Measurements from ENCODE around the gene BZW2.
"Not testable (repeated sequence)": the region's sequence is repeated elsewhere in the genome, so short reads cannot be mapped to it uniquely, and the experiment has no call there.

Gene BZW2

DNA sequence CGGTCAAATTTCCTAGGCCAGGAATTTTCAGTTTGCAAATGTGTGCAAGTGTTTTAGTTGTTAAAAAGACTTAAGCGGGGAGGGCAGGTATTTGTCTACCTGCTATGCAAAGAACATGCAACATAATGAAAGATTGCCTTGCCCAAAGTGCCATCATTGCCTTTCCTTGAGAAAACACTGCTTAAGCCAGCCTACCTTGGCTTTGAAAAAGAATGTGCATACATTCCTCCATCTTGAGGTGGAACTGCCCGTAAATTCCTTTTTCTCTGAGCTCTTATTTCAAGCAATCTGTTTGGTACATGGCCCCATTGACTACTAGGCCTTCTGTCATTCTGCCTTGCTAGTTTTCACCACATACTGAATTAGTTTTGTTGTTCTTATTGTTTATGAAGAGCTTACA, 29.3 kb downstream of the BZW2 start:
- no peak for DNase-seq

DNA sequence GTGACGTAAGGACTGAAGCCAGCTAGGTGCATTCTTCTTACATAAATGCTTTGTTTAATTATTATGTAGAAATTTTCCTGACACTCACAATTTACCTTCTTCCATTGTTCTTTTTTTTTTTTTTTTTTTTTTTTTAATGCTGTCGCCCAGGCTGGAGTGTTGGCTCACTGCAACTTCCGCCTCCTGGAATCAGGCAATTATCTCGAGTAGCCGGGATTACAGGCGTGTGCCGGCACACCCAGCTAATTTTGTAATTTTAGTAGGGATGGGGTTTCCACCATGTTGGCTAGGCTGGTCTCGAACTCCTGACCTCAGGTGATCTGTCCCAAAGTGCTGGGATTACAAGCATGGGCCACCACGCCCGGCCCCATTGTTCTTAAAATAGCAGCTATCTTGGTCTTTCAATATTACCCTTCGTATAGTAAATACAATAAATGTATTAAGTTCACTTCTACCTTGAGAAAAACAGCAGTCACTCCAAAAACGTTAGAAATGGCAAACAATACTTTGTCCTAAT, 32.1 kb downstream of the BZW2 start:
- DNase-seq: no peak

DNA sequence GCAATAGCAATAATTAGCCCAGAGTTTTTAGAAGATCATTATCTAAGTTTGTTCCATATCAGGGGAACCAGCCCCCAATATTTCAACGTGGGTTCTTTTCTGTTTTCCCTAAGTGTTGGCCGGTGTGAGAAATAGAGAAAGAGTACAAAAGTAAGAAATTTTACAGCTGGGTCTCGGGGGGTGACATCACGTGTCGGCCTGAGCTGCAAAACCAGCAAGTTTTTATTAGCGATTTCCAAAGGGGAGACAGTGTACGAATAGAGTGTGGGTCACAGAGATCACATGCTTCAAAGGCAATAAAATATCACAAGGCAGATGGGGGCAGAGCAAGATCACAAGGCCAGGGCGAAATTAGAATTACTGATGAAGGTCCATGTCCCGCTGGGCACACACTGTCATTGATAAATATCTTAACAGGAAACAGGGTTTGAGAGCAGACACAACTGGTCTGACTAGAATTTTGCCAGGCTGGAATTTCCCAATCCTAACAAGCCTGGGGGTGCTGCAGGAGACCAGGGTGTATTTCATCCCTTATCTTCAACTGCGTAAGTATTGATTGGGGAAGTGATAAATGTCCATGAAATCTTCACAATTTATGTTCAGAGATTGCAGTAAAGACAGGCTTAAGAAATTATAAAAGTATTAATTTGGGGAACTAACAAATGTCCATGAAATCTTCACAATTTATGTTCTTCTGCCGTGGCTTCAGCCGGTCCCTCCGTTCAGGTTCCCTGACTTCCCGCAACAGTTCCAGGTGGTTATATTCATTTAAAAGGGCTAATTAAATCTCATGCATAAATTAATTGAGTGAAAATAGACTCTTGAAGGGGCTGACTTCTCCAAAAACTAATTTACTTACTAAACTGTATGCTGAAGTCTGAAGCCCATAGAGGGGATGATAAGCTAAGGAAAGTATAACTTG, 32.9 kb downstream of the BZW2 start:
- not testable (repeated sequence) for DNase-seq

DNA sequence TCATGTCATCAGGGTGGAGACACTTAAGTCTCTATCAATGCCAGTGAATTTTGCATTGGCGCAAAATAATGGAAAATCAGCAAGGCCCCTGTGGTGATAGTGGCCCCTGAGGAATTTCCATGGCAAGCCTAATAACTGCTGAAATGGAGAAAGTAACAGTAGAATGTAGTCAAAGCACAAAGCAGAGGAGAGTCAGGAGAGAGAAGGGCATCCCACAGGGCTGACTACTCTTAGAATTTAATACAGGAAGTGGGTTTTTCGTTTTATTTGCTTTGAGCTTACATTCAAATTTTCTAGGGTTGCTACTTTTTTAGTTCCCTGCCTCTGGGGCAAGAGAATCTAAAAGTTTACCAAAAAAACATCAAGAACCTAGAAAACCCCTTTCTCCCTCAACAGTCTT, 39.0 kb downstream of the BZW2 start:
- no peak for DNase-seq

DNA sequence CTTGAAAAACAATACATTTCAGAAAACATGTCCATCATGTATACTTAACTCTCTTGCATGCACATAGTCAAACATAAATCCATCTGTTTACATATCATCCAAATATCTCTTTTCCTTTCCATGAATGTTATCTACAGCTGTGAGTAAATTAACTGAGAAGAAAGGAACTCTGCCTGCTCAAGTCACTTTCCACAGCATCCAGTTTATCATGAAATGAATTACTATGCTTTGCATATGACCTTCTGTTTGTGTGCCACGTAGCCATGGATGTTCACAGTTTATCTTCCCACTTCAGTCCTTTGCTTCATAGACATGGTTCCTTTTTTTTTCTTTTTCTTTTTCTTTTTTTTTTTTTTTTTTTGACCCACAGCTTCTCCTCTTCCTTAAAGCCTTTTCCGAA, 39.6 kb downstream of the BZW2 start:
- no peak for DNase-seq

DNA sequence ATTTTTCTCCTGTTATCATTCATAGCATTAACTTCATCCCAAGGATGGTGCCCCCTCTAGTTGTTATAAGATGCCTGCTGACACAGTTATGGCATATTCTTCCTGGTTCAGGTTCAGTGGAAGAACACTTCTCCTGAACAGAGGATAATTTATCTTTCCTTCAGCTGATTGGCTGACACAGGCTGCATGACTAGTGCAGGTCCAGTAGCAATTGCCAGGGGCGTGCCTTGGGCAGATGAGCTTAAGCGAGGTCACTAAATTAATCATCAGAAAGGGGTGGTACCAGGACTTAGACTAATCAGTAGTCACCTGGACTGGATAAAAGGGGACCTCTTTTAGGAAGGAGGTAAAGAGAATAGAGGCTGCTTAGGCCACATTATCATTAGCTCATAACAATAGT, 42.3 kb downstream of the BZW2 start:
- no peak for DNase-seq

DNA sequence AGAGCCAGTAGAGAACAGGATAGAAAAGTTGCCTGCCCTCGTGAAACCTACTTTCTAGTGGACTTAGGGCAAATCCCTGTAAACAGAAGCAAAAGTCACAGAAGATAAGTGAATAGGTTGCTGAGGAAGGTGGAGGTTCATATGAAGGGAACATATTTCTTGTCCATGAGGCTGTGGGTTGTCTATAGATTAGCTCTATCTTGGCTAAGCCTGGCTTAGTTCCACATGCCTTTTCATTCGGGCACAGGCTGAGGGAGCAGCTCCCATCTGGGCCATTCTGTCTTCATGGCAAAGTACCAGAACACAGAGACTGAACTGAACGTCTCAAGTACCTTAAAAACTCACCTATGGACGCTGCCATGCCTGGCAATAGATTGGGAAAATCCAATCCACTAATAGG, 45.3 kb downstream of the BZW2 start:
- DNase-seq: no peak

DNA sequence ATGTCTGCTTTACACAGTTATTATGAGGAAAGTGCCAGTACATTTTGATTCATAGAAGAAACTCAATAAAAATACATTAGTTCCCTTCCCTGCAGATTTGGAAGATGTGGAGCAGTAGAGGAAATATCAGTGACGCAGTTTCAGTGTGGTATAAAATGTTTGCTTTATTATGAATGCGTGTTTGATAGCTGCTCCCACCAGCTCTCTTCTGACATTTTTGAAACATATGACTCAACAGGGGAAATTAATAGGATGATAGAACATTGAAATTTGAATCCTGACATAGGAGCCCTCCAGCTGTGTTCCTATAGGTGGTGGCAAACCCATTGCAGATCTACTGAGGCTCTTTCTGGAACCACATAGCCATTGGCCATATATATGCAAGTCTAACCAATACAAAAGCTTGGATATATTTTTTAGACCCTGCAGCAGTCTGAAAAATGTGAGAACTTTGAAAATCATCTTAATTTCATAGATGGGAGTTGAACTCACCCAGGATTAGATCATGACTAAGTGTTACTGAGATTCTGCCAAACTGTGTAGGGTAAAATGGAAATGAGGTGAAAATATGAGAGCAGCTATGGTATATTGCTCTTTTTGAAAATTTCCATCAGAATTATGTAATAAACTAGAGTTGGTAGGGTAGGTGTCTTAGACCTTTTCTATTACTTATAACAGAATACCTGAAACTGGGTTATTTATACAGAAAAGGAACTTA, 47.8 kb downstream of the BZW2 start:
- DNase-seq: no peak

DNA sequence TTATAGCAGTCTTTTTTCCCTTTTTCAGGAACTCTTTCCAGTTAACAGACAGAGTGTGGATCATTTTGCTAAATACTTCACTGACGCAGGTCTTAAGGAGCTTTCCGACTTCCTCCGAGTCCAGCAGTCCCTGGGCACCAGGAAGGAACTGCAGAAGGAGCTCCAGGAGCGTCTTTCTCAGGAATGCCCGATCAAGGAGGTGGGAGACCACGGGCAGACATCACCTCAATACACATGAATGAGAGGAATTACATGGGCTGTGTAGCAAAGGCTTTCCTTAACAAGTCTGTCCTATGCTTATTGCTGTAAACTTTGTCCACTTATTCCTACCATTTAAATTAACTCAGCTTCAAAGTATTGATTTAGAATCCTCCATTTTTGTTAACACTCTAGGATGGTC, 48.8 kb downstream of the BZW2 start:
- DNase-seq: no peak

DNA sequence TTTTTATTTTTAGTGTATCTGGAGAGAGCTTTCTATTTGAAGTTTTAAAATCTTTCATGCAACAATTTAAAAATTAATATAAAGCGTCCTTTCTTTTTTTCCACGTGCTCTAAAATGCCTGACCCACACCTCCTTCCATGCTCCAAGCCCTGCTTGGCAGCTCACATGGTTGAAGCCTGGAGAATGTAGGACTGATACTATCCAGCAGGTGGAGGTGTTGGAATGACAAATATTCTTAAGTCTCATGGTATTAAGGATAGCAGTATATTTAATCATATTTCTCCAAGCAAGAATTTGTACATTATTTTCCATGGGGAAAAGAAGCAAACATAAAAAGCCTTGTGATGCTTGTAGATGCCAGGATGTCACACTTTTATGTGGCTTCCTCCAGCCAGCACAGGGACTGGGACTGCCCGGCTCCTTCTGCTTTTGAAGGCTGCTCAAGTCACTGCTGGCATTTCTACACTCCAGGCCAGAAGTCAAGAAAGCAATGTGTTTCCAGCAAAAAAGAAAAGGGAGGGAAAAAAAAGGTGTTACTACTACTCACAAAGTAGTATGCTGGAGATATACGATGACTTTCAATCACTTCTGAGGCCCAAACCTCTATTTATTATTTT, 49.7 kb downstream of the BZW2 start:
- DNase-seq: peak; percentile 21 to 83 (median 43)

DNA sequence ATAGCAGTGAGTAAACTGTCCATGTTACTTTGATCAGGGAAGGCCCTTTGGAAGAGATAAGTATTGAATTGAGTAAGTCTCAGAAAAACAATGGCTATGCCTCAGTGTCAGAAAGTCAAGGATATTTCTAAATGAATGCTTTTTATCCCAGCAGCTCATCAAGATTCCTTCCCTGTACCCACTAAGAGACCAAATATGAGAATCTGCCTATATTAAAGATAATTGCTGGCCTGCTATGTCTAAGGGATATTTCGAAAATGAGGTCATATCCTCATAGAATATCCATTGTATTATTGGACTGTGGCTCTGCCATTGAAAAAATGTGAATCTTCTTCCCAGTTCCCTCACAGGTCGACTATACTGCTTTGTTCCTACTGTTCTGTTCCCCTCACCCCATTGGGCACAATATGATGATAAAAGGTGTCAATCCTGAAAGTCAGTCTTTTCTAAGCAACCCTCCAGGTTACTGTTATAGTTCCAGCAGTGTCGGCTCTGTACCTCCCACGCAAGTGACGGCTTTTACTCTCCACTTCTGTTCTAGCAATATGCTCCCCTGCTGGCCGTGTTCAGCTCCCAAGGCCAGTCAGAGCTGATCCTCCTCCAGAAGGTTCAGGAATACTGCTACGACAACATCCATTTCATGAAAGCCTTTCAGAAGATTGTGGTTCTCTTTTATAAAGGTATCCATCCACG, 51.7 kb downstream of the BZW2 start:
- DNase-seq: no peak

DNA sequence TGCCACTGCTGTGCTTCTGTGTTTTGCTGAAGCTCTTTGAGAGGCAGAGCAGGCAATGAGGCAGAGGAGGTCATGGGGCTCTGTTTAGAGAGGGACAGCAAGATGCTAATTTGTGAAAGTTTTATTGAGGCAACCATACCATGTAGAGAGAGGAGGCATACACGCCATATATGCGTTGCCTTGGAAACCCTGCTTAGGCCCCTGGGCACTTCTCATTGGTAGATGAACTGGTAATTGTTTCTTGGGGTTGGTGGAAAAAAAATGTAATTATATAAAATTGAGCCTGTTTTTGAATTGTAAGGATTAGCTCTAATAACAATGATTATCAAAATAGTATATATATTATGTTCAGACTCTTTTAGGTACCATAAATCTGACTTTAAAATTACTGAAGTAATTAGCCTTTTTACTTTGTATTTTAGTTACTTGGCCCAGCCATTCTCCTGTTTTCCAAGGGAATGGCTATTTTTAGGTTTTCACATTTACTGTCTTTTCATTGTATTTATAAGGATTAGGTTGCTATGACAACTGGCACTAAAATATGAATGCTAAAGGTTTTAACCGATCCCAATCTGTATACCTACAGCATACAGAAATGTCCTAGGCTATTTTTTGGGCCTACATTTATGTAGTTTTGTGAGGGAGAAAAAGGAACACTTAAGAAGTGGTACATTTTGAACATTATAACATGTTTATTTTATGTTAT, 52.4 kb downstream of the BZW2 start:
- DNase-seq: peak in 1 of 3 experiments; percentile 9

DNA sequence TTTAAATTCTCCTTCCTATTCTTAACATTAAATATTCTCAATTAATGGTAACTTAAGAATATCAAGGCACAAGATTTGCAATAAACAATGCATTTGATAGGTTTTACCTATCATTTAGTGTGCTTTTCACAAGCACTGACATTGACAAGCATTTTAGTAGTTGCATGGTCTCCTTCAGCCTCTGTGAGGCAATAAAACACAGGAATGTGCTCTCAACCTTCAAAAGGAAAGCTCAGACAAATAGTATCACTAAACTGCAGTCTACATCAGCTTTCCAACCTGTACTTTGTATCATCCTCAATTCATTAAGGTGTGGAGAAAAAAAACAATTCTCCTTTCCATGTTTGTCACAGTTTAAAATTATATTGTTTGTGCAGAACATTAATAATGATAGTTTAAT, 56.5 kb downstream of the BZW2 start:
- peak in 1 of 3 experiments; percentile 49 for DNase-seq

DNA sequence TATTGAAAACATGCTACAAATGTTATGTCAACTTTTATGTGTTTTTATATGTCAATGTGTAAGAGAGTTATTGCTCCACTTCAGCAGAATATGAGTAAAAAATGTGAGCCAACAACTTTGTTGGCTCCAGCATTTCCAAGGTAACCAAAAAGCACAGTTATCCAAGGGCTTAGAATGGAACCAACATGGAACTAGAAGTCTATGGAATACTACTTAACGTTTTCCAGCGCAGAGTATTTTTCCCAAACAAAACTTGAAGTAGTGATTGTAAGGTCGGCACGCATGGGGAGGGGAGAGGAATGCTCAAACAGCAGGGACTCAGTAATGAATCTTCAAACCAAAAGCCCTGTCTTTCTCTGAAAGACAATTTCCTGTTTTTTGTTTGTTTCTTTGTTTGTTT, 62.5 kb downstream of the BZW2 start:
- DNase-seq: no peak

DNA sequence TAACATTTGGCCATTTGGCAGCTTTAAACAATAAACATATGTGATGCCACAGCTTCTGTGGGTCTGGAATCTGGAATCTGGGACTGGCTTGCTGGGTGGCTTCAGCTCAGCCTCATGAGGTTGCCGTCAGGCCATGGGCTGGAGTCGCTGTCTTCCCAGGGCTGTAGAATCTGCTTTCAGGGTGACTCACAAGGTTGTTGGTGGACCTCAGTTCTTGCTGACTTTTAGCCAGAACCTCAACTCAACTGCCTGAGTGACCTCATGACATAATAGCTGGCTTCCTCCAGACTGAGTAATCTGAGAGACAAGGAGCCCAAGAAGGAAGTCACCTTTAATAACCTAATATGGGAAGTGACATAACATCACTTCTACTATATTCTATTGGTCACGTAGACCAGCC, 63.0 kb downstream of the BZW2 start:
- no peak for DNase-seq

DNA sequence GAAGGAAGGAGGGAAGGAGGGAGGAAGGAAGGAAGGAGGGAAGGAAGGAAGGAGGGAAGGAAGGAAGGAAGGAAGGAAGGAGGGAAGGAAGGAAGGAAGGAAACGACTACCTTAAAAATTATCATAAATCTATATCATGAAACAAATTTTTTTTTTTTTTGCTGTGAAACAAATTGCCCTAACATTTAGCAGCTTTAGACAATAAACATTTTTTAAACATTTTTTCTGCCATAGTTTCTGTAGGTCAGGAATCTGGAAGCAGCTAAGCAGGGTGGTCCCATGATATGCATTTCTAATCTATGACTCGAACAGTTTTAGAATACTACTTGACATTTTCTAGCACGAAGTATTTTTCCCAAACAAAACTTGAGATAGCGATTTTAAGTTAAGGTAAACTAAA, 64.7 kb downstream of the BZW2 start:
- no peak for DNase-seq

DNA sequence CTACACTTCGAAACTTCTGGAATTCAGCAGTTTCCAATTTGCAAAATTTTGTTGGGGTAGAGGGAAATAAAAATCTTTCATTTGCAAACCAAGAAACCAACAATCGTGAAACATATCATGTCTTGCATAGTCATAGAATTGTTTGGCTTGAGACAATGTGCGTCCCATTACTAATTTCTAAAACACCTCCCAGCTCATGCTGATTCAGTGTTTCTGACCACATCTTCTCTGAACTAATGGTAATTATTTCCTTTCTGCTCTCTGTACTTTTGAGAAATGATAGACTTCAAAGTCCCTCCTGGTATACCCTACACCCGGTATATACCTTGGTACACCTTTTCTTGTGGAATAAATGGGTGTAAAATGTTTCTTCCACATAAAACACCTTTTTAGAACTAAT, 65.7 kb downstream of the BZW2 start:
- no peak for DNase-seq

DNA sequence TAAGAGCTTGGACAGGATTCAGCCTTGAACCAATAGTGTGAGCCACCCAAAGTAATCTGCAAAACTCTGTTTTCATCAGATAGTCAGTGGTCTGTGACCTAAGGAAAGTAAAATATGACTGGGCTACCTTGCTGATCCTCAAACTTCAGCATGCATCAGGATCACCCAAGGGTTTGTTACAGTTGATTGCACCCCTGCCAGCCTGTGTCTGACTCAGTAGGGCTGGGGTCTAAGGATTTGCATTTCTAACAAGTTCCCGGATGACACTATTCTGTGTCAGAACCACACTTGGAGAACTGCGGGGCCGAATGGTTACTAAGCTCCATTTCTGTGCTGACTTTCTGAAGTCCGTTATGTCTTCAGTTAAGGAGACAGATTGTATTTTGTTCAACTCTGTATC, 66.9 kb downstream of the BZW2 start:
- no peak for DNase-seq

DNA sequence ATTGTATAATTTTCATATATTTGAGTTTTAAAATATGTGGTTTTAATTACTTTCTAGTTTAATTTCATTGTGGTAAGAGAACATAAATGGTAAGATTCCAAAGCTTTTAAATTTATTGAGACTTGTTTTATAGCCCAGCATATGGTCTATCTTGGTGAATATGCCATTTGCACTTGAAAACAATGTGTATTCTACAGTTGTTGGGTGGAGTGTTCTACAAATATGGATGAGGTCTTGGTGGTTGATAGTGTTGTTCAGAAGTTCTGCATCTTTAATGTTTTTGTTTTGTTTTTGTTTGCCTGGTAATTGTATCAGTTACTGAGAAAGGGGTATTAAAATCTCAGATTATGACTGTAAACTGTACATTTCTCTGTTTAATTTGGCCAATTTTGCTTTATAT, 69.9 kb downstream of the BZW2 start:
- no peak for DNase-seq

DNA sequence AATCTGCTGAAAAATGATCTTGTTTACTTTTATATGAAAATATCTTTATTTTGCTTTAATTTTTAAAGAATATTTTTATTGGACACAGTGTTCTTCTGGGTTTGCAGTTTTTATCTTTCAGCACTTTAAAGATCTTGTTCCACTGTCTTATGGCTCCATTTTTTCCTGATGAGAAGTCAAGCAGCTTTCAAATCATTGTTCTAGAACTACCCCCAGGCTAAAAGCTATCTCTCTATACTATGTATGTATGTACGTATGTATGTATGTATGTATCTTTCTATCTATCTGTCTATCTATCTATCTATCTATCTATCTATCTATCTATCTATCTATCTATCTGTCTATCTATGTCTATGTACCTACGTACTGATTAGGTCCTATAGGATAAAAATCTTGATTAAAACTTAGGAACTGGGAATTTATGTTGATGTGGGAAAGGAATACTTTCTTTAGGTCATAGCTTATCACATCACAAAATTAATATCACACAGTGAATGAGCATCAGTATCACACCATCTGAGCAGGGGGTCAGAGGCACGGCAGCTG, 72.2 kb downstream of the BZW2 start:
- DNase-seq: peak in 1 of 3 experiments; percentile 33

DNA sequence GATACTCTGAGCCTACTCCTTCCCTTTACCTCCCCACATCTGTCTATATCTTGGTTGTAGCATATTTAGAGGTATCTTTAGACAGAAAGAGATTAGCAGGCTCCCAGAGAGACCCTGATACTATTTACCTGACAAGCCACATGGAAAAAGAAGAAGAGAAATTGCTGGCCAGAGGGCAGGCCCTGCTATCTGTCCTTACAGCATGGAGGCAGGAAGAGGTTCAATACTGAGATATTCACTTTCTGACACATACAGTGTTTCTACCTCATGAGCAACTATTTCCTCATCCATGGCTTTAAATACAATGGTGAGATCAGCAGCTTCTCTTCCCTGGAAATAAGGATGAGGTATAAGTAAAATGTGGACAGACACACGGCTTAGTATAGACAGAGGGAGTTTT, 73.7 kb downstream of the BZW2 start:
- DNase-seq: no peak

DNA sequence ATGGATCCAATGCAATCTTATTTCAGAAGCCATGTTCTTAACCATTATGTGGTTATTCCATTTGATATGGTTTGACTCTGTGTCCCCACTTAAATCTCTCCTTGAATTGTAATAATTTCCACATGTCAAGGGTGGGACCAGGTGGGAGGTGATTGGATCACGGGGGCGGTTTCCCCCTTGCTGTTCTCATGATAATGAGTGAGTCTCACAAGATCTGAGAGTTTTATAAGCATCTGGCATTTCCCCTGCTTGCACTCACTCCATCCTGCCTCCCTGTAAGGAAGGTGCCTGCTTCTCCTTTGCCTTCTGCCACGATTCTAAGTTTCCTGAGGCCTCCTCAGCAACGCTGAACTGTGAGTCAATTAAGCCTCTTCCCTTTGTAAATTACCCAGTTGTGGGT, 75.6 kb downstream of the BZW2 start:
- DNase-seq: no peak

All from NCI-H1417 (cell line).